Measurements from ENCODE around the gene IMP4. TPM values are rescaled to one million over a fixed set of nuclear protein-coding genes. Genes with fewer than 3 reads are reported as not detected.

The IMP4 gene
- total RNA-seq, 1 experiment from 2014 or later = 121 TPM

- ChIA-PET CTCF (no interaction called here), POLR2A (no interaction called here), RAD21 (ENCODE audit: low non-redundant PET in 1 of 2, low total read pairs in 2 of 2, uncharacterized antibody in 2 of 2, unreplicated experiment in 2 of 2) (no interaction called here)
- Histone ChIP-seq H3K4me2 (ENCODE audit: low read length) (no peak overlapping the region), H3K9ac (ENCODE audit: low read length) (no peak overlapping the region), H3K79me2 (ENCODE audit: insufficient read depth, low read length) (peaks cover 32% of the 10 kb centered on the region), H4K20me1 (ENCODE audit: insufficient read depth) (peaks cover 8% of the 10 kb centered on the region; the same call in 1 of the 2 replicates), H3K27ac (ENCODE audit: low read depth, low read length) (no peak overlapping the region), H3K9me3 (ENCODE audit: control insufficient read depth in 1 of 2, insufficient read depth in 1 of 2, low read depth in 1 of 2, low read length in 2 of 2) (no peaks in the 10 kb centered on the region), H2AFZ (ENCODE audit: low read depth, low read length, poor library complexity, severe bottlenecking) (no peak overlapping the region), H3K9me2 (ENCODE audit: insufficient read depth) (no peaks in the 10 kb centered on the region), H3K4me1 (ENCODE audit: control insufficient read depth in 1 of 2, insufficient read depth in 2 of 2, low read length in 2 of 2) (peaks cover 3 to 14% of the 10 kb centered on the region in 2 experiments; a peak in 2 of 4 replicates), H3K4me3 (replicated peaks in 1 of 2; ENCODE audit: low read depth in 1 of 2, low read length in 2 of 2) (no peak overlapping the region), H3K27me3 (ENCODE audit: insufficient read depth, low read length) (no peaks in the 10 kb centered on the region), H3K36me3 (ENCODE audit: control insufficient read depth in 1 of 2, insufficient read depth in 2 of 2, low read length in 2 of 2) (peaks cover 31 to 45% of the 10 kb centered on the region in 2 experiments)
- no peak for ATAC-seq
- TF ChIP-seq POLR2A (IDR thresholded peaks at IDR 0.05; ENCODE audit: borderline replicate concordance, extremely low read depth, insufficient read depth, insufficient read length) = no peak
- TF ChIP-seq, protein P1, sequence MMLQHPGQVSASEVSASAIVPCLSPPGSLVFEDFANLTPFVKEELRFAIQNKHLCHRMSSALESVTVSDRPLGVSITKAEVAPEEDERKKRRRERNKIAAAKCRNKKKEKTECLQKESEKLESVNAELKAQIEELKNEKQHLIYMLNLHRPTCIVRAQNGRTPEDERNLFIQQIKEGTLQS (IDR thresholded peaks at IDR 0.05) = no peak
- TF ChIP-seq ZNF274 (IDR thresholded peaks at IDR 0.05; ENCODE audit: low read depth, low read length) = no peak
- TF ChIP-seq, protein P2, sequence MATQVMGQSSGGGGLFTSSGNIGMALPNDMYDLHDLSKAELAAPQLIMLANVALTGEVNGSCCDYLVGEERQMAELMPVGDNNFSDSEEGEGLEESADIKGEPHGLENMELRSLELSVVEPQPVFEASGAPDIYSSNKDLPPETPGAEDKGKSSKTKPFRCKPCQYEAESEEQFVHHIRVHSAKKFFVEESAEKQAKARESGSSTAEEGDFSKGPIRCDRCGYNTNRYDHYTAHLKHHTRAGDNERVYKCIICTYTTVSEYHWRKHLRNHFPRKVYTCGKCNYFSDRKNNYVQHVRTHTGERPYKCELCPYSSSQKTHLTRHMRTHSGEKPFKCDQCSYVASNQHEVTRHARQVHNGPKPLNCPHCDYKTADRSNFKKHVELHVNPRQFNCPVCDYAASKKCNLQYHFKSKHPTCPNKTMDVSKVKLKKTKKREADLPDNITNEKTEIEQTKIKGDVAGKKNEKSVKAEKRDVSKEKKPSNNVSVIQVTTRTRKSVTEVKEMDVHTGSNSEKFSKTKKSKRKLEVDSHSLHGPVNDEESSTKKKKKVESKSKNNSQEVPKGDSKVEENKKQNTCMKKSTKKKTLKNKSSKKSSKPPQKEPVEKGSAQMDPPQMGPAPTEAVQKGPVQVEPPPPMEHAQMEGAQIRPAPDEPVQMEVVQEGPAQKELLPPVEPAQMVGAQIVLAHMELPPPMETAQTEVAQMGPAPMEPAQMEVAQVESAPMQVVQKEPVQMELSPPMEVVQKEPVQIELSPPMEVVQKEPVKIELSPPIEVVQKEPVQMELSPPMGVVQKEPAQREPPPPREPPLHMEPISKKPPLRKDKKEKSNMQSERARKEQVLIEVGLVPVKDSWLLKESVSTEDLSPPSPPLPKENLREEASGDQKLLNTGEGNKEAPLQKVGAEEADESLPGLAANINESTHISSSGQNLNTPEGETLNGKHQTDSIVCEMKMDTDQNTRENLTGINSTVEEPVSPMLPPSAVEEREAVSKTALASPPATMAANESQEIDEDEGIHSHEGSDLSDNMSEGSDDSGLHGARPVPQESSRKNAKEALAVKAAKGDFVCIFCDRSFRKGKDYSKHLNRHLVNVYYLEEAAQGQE (IDR thresholded peaks at IDR 0.05; ENCODE audit: low read depth) = no peak
- TF ChIP-seq EZH2 (IDR thresholded peaks at IDR 0.05) = no peak
- intact Hi-C loops (cut with micrococcal nuclease) = loop anchor here (2.0 kb wide), 1 partner anchor 21 kb away; no protein-coding TSS in a partner anchor
- no TSS peak for BruUV-seq (replicated peaks)
- DNase-seq (ENCODE audit: low read depth, low spot score) = no peak
These were observed 2.9 kb downstream of the IMP4 start for GRCh38 chr2:130345611-130346010.

Data from HCT116 (cell line).